ENCODE measurements around the gene GFOD1. TPM values are rescaled to one million over a fixed set of nuclear protein-coding genes. Genes with fewer than 3 reads are reported as not detected.

Gene GFOD1
- total RNA-seq, 1 donor from 2014 or later: 16.3 TPM

- no peak for TF ChIP-seq CTCF (IDR thresholded peaks at IDR 0.05; ENCODE audit: insufficient read depth, low read length, severe bottlenecking)
- FAIRE-seq (no peak), DNase-seq (ENCODE audit: low read depth) (peak; percentile 95)
- no peak overlapping the region for H3K4me3 ChIP-seq (ENCODE audit: low read depth, low read length)
- peaks cover 11% of the 10 kb centered on the region for H3K36me3 ChIP-seq (ENCODE audit: control insufficient read depth, insufficient read depth, low read length)
- H3K27me3 ChIP-seq (ENCODE audit: control insufficient read depth, insufficient read depth, low read length): no peaks in the 10 kb centered on the region
Observed at GRCh38 chr6:13474360-13474759, 13.0 kb downstream of the GFOD1 start.

GRCh38 chr6:13473768-13474165 is 13.6 kb downstream of the GFOD1 start:
- FAIRE-seq (no peak), DNase-seq (ENCODE audit: low read depth) (no peak)
- Histone ChIP-seq H3K36me3 (ENCODE audit: control insufficient read depth, insufficient read depth, low read length) (peaks cover 13% of the 10 kb centered on the region), H3K27me3 (ENCODE audit: control insufficient read depth, insufficient read depth, low read length) (no peaks in the 10 kb centered on the region), H3K4me3 (ENCODE audit: low read depth, low read length) (no peak overlapping the region)
- no peak for TF ChIP-seq CTCF (IDR thresholded peaks at IDR 0.05; ENCODE audit: insufficient read depth, low read length, severe bottlenecking)

GRCh38 chr6:13472976-13473767 is 14.2 kb downstream of the GFOD1 start:
- TF ChIP-seq CTCF (IDR thresholded peaks at IDR 0.05; ENCODE audit: insufficient read depth, low read length, severe bottlenecking): no peak
- Histone ChIP-seq H3K4me3 (ENCODE audit: low read depth, low read length) (no peak overlapping the region), H3K36me3 (ENCODE audit: control insufficient read depth, insufficient read depth, low read length) (peaks cover 11% of the 10 kb centered on the region), H3K27me3 (ENCODE audit: control insufficient read depth, insufficient read depth, low read length) (no peaks in the 10 kb centered on the region)
- no peak for DNase-seq (ENCODE audit: low read depth)
- FAIRE-seq: no peak

- H3K27me3 ChIP-seq (ENCODE audit: control insufficient read depth, insufficient read depth, low read length): no peaks in the 10 kb centered on the region
- H3K36me3 ChIP-seq (ENCODE audit: control insufficient read depth, insufficient read depth, low read length): peaks cover 11% of the 10 kb centered on the region
- H3K4me3 ChIP-seq (ENCODE audit: low read depth, low read length): no peak overlapping the region
- FAIRE-seq (no peak), DNase-seq (ENCODE audit: low read depth) (no peak)
- TF ChIP-seq CTCF (IDR thresholded peaks at IDR 0.05; ENCODE audit: insufficient read depth, low read length, severe bottlenecking): no peak
Observed at GRCh38 chr6:13472099-13472498, 15.3 kb downstream of the GFOD1 start.

- Histone ChIP-seq H3K4me3 (ENCODE audit: low read depth, low read length) (no peak overlapping the region), H3K27me3 (ENCODE audit: control insufficient read depth, insufficient read depth, low read length) (no peaks in the 10 kb centered on the region), H3K36me3 (ENCODE audit: control insufficient read depth, insufficient read depth, low read length) (peaks cover 11% of the 10 kb centered on the region)
- DNase-seq (ENCODE audit: low read depth): no peak
- no peak for TF ChIP-seq CTCF (IDR thresholded peaks at IDR 0.05; ENCODE audit: insufficient read depth, low read length, severe bottlenecking)
- FAIRE-seq: no peak
Observed at GRCh38 chr6:13471184-13471583, 16.2 kb downstream of the GFOD1 start.
